ENCODE data around the gene KLHL25.
A peak's percentile ranks its signal among the peaks of the same experiment; 100 is the strongest.

The KLHL25 gene

GRCh38 chr15:85725019-85725418 lies 69.7 kb downstream of the KLHL25 start:
- DNase-seq (ENCODE audit: low spot score), result no peak
- Histone ChIP-seq H3K4me3 (peak overlapping the region; percentile 32), H3K27ac (peak overlapping the region; percentile 47 to 90)
- TF ChIP-seq CTCF (IDR thresholded peaks at IDR 0.05), result no peak

- DNase-seq (ENCODE audit: low spot score), result no peak
- no peak for TF ChIP-seq CTCF (IDR thresholded peaks at IDR 0.05)
- H3K4me3 ChIP-seq, result peak overlapping the region; percentile 32
- H3K27ac ChIP-seq, result peak overlapping the region; percentile 47 to 90
Observed at GRCh38 chr15:85723960-85724945, 70.5 kb downstream of the KLHL25 start.

- no peak for TF ChIP-seq CTCF (IDR thresholded peaks at IDR 0.05)
- peak overlapping the region in 1 of 2 donors; percentile 36 for H3K27ac ChIP-seq
- no peak overlapping the region for H3K4me3 ChIP-seq
- DNase-seq (ENCODE audit: low spot score), result no peak
Observed at GRCh38 chr15:85722374-85723152, 72.2 kb downstream of the KLHL25 start.

DNA sequence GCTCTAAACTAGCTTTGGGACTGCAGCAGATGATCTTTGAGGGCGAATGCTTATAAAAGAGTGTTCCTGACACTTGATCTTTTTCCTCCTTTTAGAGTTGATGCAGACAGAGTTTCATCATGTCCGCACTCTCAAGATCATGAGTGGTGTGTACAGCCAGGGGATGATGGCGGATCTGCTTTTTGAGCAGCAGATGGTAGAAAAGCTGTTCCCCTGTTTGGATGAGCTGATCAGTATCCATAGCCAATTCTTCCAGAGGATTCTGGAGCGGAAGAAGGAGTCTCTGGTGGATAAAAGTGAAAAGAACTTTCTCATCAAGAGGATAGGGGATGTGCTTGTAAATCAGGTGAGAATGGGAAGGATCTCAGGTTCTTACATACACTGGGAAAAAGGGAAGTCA lies 75.7 kb downstream of the KLHL25 start:
- H3K4me3 ChIP-seq, result no peak overlapping the region
- no peak overlapping the region for H3K27ac ChIP-seq
- DNase-seq (ENCODE audit: low spot score), result no peak
- TF ChIP-seq CTCF (IDR thresholded peaks at IDR 0.05), result no peak

DNA sequence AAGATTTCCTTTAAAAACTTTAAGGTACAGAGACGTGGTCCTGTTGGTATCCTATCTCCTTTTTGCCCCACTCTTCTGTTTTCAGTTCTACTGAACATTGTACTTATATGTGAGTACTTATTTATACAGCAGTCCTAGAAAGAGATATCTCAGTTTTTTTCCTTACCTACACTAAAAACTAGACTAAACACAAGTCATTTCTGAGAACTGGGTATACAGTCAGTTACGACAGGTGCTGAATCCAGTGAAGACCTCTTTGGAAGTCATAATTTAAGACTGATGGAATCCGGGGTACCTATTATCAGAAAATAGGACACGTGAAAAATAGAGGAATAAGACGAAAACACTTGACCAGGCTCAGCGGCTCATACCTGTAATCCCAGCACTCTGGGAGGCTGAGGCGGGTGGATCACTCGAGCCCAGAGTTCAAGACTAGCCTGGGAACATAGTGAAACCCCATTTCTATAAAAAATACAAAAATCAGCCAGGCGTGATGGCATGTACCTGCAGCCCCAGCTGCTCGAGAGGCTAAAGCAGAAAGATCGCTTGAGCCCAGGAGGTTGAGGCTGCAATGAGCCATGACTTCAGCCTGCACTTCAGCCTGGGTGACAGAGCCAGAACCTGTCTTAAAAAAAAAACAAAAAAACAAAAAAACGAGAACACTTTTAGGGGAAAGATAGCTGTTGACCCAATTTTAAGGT lies 76.3 kb downstream of the KLHL25 start:
- Histone ChIP-seq H3K4me3 (no peak overlapping the region), H3K27ac (no peak overlapping the region)
- no peak for TF ChIP-seq CTCF (IDR thresholded peaks at IDR 0.05)
- DNase-seq (ENCODE audit: low spot score), result no peak

DNA sequence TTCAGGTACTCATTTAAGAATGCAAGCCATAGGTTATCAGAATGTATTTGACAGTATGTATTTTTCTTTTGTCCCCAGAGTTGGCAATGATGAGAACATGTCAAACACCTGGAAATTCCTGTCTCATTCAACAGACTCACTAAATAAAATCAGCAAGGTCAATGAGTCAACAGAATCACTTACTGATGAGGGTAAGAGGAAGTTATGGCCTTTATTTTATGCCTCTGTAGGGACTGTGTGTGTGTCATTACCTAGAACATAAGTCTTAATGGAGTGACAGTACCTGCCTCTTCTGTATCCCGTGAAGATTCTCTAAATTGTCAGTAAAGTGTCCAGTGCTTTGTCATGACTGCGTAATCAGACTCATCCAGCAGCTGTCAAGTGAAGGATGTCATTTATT lies 77.5 kb downstream of the KLHL25 start:
- H3K27ac ChIP-seq, result no peak overlapping the region
- DNase-seq (ENCODE audit: low spot score), result no peak
- no peak overlapping the region for H3K4me3 ChIP-seq
- no peak for TF ChIP-seq CTCF (IDR thresholded peaks at IDR 0.05)
